HepG2 (cell line): ENCODE results near the gene SRSF12. TPM values are rescaled to one million over a fixed set of nuclear protein-coding genes. Genes with fewer than 3 reads are reported as not detected.
A peak's percentile ranks its signal among the peaks of the same experiment; 100 is the strongest.

ENCODE experiments used
- ATAC-seq: fragments of 200-7000 bp; cut with Tn5 transposase; 3 replicates; pipeline ENCODE4 v1.9.1; 2020; ENCODE audit warnings: mild to moderate bottlenecking, moderate library complexity
- BruUV-seq: library from RNA; stranded (reverse); fragments of 400-500 nt; replicated peaks from 2 replicates; lab custom pipeline; 2021; lab: Mats Ljungman, UMichigan
- CTCF ChIA-PET: fragments of 300-600 bp; formaldehyde crosslinking; extraction: SDS; loops from one replicate; lab custom pipeline; 2021; ENCODE audit warnings: low total read pairs, inconsistent platforms, low intra/inter-chr PET ratio; lab: Yijun Ruan, JAX
- POLR2A ChIA-PET: fragments of 350-600 bp; sonication (Branson Sonifier 250); formaldehyde crosslinking; loops from one replicate; lab custom pipeline; 2020; ENCODE audit warnings: antibody characterized with exemption, inconsistent platforms; lab: Yijun Ruan, JAX
- DNase-seq: peaks from one replicate; pipeline ENCODE4 v3.0.0-alpha.2; 2015; ENCODE audit warnings: low spot score
- FAIRE-seq: peaks from 3 replicates; lab custom pipeline; 2011; peaks lifted over from hg19 to GRCh38; lab: Jason Lieb, UNC
- H2AFZ ChIP-seq: one replicate; pipeline ENCODE4 v1.6.1; 2011; ENCODE audit warnings: low read length, inconsistent platforms
- H3K27ac ChIP-seq: fragments of 300-600 bp; 3 replicates; pipeline ENCODE4 v1.8.0; 2011; ENCODE audit warnings: mixed run types, mild to moderate bottlenecking, mixed read lengths, low read length, inconsistent platforms; ENCODE audit not compliant: insufficient read depth; ENCODE audit errors: extremely low read length
- H3K27me3 ChIP-seq, 2 experiments: fragments of 200-600 bp in 1 of 2; 2 replicates in 1 of 2; 3 replicates in 1 of 2; pipeline versions ENCODE4 v1.6.0 to v1.8.0; 2011; ENCODE audit warnings: low read length in 2 of 2, mild to moderate bottlenecking in 2 of 2, moderate library complexity in 2 of 2, inconsistent platforms in 1 of 2; ENCODE audit not compliant: insufficient read depth in 2 of 2, control insufficient read depth in 1 of 2
- H3K36me3 ChIP-seq, 2 experiments: fragments of 200-600 bp in 1 of 2; replicated peaks in 1 of 2; 2 replicates in 1 of 2; 3 replicates in 1 of 2; pipeline versions ENCODE4 v1.5.1 to v1.8.0; 2011; ENCODE audit warnings: low read length in 2 of 2, inconsistent platforms in 1 of 2; ENCODE audit not compliant: insufficient read depth in 2 of 2, control insufficient read depth in 1 of 2
- H3K4me1 ChIP-seq: 2 replicates; pipeline ENCODE4 v1.5.1; 2012; ENCODE audit warnings: low read length, inconsistent platforms; ENCODE audit not compliant: insufficient read depth
- H3K4me2 ChIP-seq: 2 replicates; pipeline ENCODE4 v1.6.0; 2011; ENCODE audit warnings: low read depth, low read length, inconsistent platforms
- H3K4me3 ChIP-seq, 3 experiments: fragments of 200-600 bp in 1 of 3; sonication (generic), shearing (Covaris generic) in 1 of 3; replicated peaks in 1 of 3; 2 replicates each; pipeline ENCODE4 v1.5.1; 2011 to 2016; ENCODE audit warnings: low read length in 3 of 3, inconsistent platforms in 2 of 3, low read depth in 2 of 3, mild to moderate bottlenecking in 2 of 3, control low read depth in 1 of 3, mixed read lengths in 1 of 3; ENCODE audit not compliant: insufficient read depth in 1 of 3
- H3K79me2 ChIP-seq: one replicate; pipeline ENCODE4 v1.6.1; 2011; ENCODE audit warnings: low read length, inconsistent platforms; ENCODE audit not compliant: insufficient read depth
- H3K9ac ChIP-seq: 2 replicates; pipeline ENCODE4 v1.6.0; 2011; ENCODE audit warnings: mild to moderate bottlenecking, low read depth, low read length, inconsistent platforms; ENCODE audit not compliant: insufficient read depth
- H3K9me3 ChIP-seq: 2 replicates; pipeline ENCODE4 v1.5.1; 2012; ENCODE audit warnings: mild to moderate bottlenecking, low read length
- H4K20me1 ChIP-seq: 2 replicates; pipeline ENCODE4 v1.6.0; 2011; ENCODE audit warnings: inconsistent platforms, mild to moderate bottlenecking, low read length, moderate library complexity; ENCODE audit not compliant: insufficient read depth
- ARNT2 ChIP-seq: sonication (generic); formaldehyde crosslinking; IDR thresholded peaks from 2 replicates; pipeline ENCODE4 v1.8.0; 2022; ENCODE audit warnings: mild to moderate bottlenecking, low read depth, missing genetic modification reagents, moderate library complexity
- ATF7 ChIP-seq, 2 experiments: fragments of 450-650 bp in 1 of 2; sonication (generic) in 1 of 2; formaldehyde crosslinking in 1 of 2; IDR thresholded peaks; 2 replicates each; pipeline versions ENCODE4 v1.4.0 to v1.6.1; 2016 to 2020; ENCODE audit warnings: antibody characterized with exemption in 1 of 2, mild to moderate bottlenecking in 1 of 2, missing genetic modification reagents in 1 of 2
- CERS6 ChIP-seq: sonication (generic); formaldehyde crosslinking; IDR thresholded peaks from 2 replicates; pipeline ENCODE4 v1.5.0; 2020; ENCODE audit warnings: missing genetic modification reagents
- KAT2B ChIP-seq: fragments of 150-350 bp; IDR thresholded peaks from 2 replicates; pipeline ENCODE4 v1.6.1; 2014; ENCODE audit warnings: low read depth, low read length, borderline replicate concordance
- KLF9 ChIP-seq: IDR thresholded peaks from 2 replicates; pipeline ENCODE4 v1.6.1; 2016; ENCODE audit warnings: low read depth
- MBD4 ChIP-seq: IDR thresholded peaks from 2 replicates; pipeline ENCODE4 v1.6.1; 2012; ENCODE audit warnings: low read length, inconsistent platforms, borderline replicate concordance
- MLX ChIP-seq: IDR thresholded peaks from 2 replicates; pipeline ENCODE4 v1.6.1; 2016
- MTF2 ChIP-seq: sonication (generic); formaldehyde crosslinking; IDR thresholded peaks from 2 replicates; pipeline ENCODE4 v1.5.0; 2020; ENCODE audit warnings: missing genetic modification reagents, borderline replicate concordance
- NCOA5 ChIP-seq: sonication (generic); formaldehyde crosslinking; IDR thresholded peaks from 2 replicates; pipeline ENCODE4 v1.4.0; 2020; ENCODE audit warnings: missing genetic modification reagents
- SMC3 ChIP-seq: IDR thresholded peaks from 2 replicates; pipeline ENCODE4 v1.6.1; 2011; ENCODE audit warnings: low read length, improper control_type of control experiment
- TBX3 ChIP-seq: fragments of 450-650 bp; IDR thresholded peaks from 2 replicates; pipeline ENCODE4 v1.6.1; 2017; ENCODE audit warnings: antibody characterized with exemption, mild to moderate bottlenecking, inconsistent platforms, borderline replicate concordance
- TCF7L2 ChIP-seq: IDR thresholded peaks from 2 replicates; pipeline ENCODE4 v1.6.1; 2011; ENCODE audit warnings: mild to moderate bottlenecking, low read depth, low read length, moderate library complexity
- YEATS2 ChIP-seq: sonication (generic); formaldehyde crosslinking; IDR thresholded peaks from 2 replicates; pipeline ENCODE4 v1.4.0; 2020; ENCODE audit warnings: missing genetic modification reagents, borderline replicate concordance
- ZNF24 ChIP-seq: fragments of 450-650 bp; IDR thresholded peaks from 2 replicates; pipeline ENCODE4 v1.6.1; 2017; ENCODE audit warnings: antibody characterized with exemption, mild to moderate bottlenecking
- ZNF543 ChIP-seq: sonication (generic); formaldehyde crosslinking; IDR thresholded peaks from 2 replicates; pipeline ENCODE4 v1.4.0; 2020; ENCODE audit warnings: mild to moderate bottlenecking, missing genetic modification reagents
- ZNF644 ChIP-seq: IDR thresholded peaks from 2 replicates; pipeline ENCODE4 v1.6.1; 2016; ENCODE audit warnings: low read depth
- ZNF7 ChIP-seq: IDR thresholded peaks from 2 replicates; pipeline ENCODE4 v1.6.1; 2016; ENCODE audit warnings: missing biosample characterization, missing genetic modification reagents
- ZNF747 ChIP-seq: sonication (generic); formaldehyde crosslinking; IDR thresholded peaks from 2 replicates; pipeline ENCODE4 v1.8.1; 2023; ENCODE audit warnings: missing genetic modification reagents, mild to moderate bottlenecking, borderline replicate concordance
- ZNF773 ChIP-seq: sonication (generic); formaldehyde crosslinking; IDR thresholded peaks from 2 replicates; pipeline ENCODE4 v1.4.0; 2020; ENCODE audit warnings: missing genetic modification reagents, borderline replicate concordance
- ZNF781 ChIP-seq: sonication (generic); formaldehyde crosslinking; IDR thresholded peaks from 2 replicates; pipeline ENCODE4 v1.5.1; 2020; ENCODE audit warnings: borderline replicate concordance, mild to moderate bottlenecking, missing genetic modification reagents; ENCODE audit errors: not compliant biosample characterization
- WGBS: methylation state at CpG from one replicate; pipeline ENCODE4 v1.1.6; 2017; ENCODE audit warnings: low lambda C conversion rate; 5-methylcytosine and 5-hydroxymethylcytosine counted together
- in situ Hi-C: cut with HindIII; loops from 2 replicates; pipeline ENCODE4 v1.10.0; 2017; ENCODE audit warnings: low pct_unique_long_range_greater_than_20kb; ENCODE audit not compliant: extremely low pct_ligation_motif_present
- intact Hi-C: fragments of 100-400 bp; cut with micrococcal nuclease; formaldehyde crosslinking; loops from one replicate; pipeline ENCODE4 v1.10.0; 2022; ENCODE audit not compliant: unreplicated experiment
- polyA plus RNA-seq, 8 experiments: library from polyadenylated mRNA; depleted of rRNA in 3 of 8; stranded (reverse) in 7 of 8; unstranded in 1 of 8; fragments of >200 nt; fragmentation: Illumina TruSeq in 4 of 8; extraction: Trizol in 4 of 8; gene quantifications; 2 replicates each; pipeline versions ENCODE4 v1.2.1 to v1.2.3, GENCODE V29; 2011 to 2016; ENCODE audit warnings: low read depth in 4 of 8, missing spikeins in 1 of 8, mixed read lengths in 1 of 8; ENCODE audit not compliant: insufficient read depth in 1 of 8
- total RNA-seq, 5 experiments: library from RNA; depleted of rRNA; stranded (reverse); fragments of >200 nt; fragmentation: Illumina TruSeq; extraction: Trizol; gene quantifications; 2 replicates each; pipeline ENCODE4 v1.2.3, GENCODE V29; 2016; ENCODE audit warnings: low read depth in 1 of 5
- TF ChIP-seq, protein P1 (sequence below): sonication (generic); formaldehyde crosslinking; IDR thresholded peaks from 2 replicates; pipeline ENCODE4 v1.8.0; 2022; ENCODE audit warnings: mild to moderate bottlenecking, missing genetic modification reagents, moderate library complexity

SRSF12 gene
- total and polyA plus RNA-seq, 2 of the 13 experiments (the other 11 are each of a cell fraction or from before 2014, with no cell fraction given), result 1.7 to 1.9 TPM

DNA sequence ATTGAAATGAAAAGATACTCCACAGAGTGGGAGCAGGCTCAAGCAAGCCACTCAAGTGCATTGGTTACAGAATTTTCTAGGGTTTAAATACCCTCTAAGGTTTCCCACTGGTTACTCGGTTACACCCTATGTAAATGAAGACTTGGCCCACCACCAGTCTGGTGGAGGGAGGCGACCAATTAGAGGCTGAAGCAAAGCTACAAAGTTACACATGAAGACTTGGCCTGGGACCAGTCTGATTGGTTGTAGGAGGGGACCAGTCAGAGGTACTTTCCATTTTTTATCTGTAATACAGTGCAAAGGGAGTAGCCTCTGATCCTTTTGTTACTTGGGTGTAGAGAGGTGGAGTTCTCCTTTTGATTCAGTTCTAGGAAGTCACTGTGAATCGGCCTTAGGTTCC lies 7.6 kb downstream of the SRSF12 start:
- H3K36me3 ChIP-seq, result no peaks in the 10 kb centered on the region
- WGBS, result 95% methylated on average over 3 of the region's 3 CpGs
- no peak for ATAC-seq
- FAIRE-seq, result no peak
- H2AFZ ChIP-seq, result no peak overlapping the region
- no peaks in the 10 kb centered on the region for H4K20me1 ChIP-seq
- no peaks in the 10 kb centered on the region for H3K4me1 ChIP-seq
- DNase-seq, result no peak
- intact Hi-C loops (no loop called here), in situ Hi-C loops (no loop called here)
- H3K79me2 ChIP-seq, result no peaks in the 10 kb centered on the region
- no TSS peak for BruUV-seq
- no peaks in the 10 kb centered on the region for H3K9me3 ChIP-seq
- no peak overlapping the region for H3K27ac ChIP-seq
- ChIA-PET POLR2A (no interaction called here), CTCF (no interaction called here)
- no peak overlapping the region for H3K4me2 ChIP-seq
- H3K27me3 ChIP-seq, result no peaks in the 10 kb centered on the region
- TF ChIP-seq YEATS2 (CRISPR knock-in tag) (no peak), ARNT2 (no peak), ZNF7 (CRISPR knock-in tag) (no peak), KAT2B (no peak), ZNF747 (CRISPR knock-in tag) (no peak), MTF2 (no peak), KLF9 (CRISPR knock-in tag) (no peak), ATF7 (IDR thresholded peaks at IDR 0.05) (no peak), ATF7 (CRISPR knock-in tag; IDR thresholded peaks at IDR 0.05) (no peak), ZNF644 (no peak)
- no peak overlapping the region for H3K9ac ChIP-seq
- H3K4me3 ChIP-seq, result no peak overlapping the region

- H2AFZ ChIP-seq, result no peak overlapping the region
- intact Hi-C loops (no loop called here), in situ Hi-C loops (no loop called here)
- BruUV-seq, result no TSS peak
- WGBS, result 97% methylated on average over 2 of the region's 2 CpGs
- POLR2A ChIA-PET, result no interaction called here
- H4K20me1 ChIP-seq, result no peaks in the 10 kb centered on the region
- FAIRE-seq (peak; percentile 21), ATAC-seq (no peak), DNase-seq (no peak)
- no peaks in the 10 kb centered on the region; a peak in 2 of 5 replicates for H3K36me3 ChIP-seq
- no peaks in the 10 kb centered on the region for H3K4me1 ChIP-seq
- H3K4me2 ChIP-seq, result no peak overlapping the region
- H3K27ac ChIP-seq, result no peak overlapping the region
- H3K79me2 ChIP-seq, result no peaks in the 10 kb centered on the region
- no peaks in the 10 kb centered on the region for H3K27me3 ChIP-seq
- CTCF ChIA-PET, result no interaction called here
- H3K9ac ChIP-seq, result no peak overlapping the region
- H3K9me3 ChIP-seq, result no peaks in the 10 kb centered on the region
- no peak overlapping the region for H3K4me3 ChIP-seq
- no peak for TF ChIP-seq MLX (CRISPR knock-in tag)
- no peak for TF ChIP-seq ZNF24
- no peak for TF ChIP-seq CERS6 (CRISPR knock-in tag)
- TF ChIP-seq, protein P1, sequence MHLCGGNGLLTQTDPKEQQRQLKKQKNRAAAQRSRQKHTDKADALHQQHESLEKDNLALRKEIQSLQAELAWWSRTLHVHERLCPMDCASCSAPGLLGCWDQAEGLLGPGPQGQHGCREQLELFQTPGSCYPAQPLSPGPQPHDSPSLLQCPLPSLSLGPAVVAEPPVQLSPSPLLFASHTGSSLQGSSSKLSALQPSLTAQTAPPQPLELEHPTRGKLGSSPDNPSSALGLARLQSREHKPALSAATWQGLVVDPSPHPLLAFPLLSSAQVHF (CRISPR knock-in tag), result no peak
- no peak for TF ChIP-seq SMC3
- no peak for TF ChIP-seq NCOA5 (CRISPR knock-in tag)
- TF ChIP-seq ZNF773 (CRISPR knock-in tag), result no peak
- TF ChIP-seq TCF7L2, result no peak
- TF ChIP-seq MBD4, result no peak
- TF ChIP-seq ZNF781 (CRISPR knock-in tag), result no peak
- no peak for TF ChIP-seq ZNF543 (CRISPR knock-in tag)
- TF ChIP-seq TBX3, result no peak
These were observed 17.8 kb downstream of the SRSF12 start for GRCh38 chr6:89100114-89100513.
